HG03571 (cell line): Measurements from ENCODE around the gene CIROP.
"Not testable (repeated sequence)": the region's sequence is repeated elsewhere in the genome, so short reads cannot be mapped to it uniquely, and the experiment has no call there.

Experiments
- ATAC-seq: cut with Tn5 transposase; IDR thresholded peaks from one replicate; pipeline ENCODE4 v1.9.1; 2021; ENCODE audit not compliant: unreplicated experiment

CIROP gene

GRCh38 chr14:23114669-23115038 lies 9.9 kb upstream of the CIROP start:
- ATAC-seq: no peak

GRCh38 chr14:23114120-23114458 lies 9.3 kb upstream of the CIROP start:
- no peak for ATAC-seq

- ATAC-seq: no peak
These were observed 8.8 kb upstream of the CIROP start for GRCh38 chr14:23113431-23114119.

GRCh38 chr14:23112359-23113178 lies 7.8 kb upstream of the CIROP start:
- no peak for ATAC-seq

- ATAC-seq: no peak
These were observed 6.0 kb upstream of the CIROP start for GRCh38 chr14:23110579-23111365.

- ATAC-seq: no peak
These were observed 5.0 kb upstream of the CIROP start for GRCh38 chr14:23109769-23110168.

- not testable (repeated sequence) for ATAC-seq
These were observed 3.4 kb upstream of the CIROP start for GRCh38 chr14:23108169-23108568.

GRCh38 chr14:23107620-23108019 lies 2.8 kb upstream of the CIROP start:
- not testable (repeated sequence) for ATAC-seq

- no peak for ATAC-seq
These were observed 1.9 kb upstream of the CIROP start for GRCh38 chr14:23106747-23107045.

- ATAC-seq: no peak
These were observed 597 bp upstream of the CIROP start for GRCh38 chr14:23105348-23105824.

- no peak for ATAC-seq
These were observed 659 bp downstream of the CIROP start for GRCh38 chr14:23104070-23104590.

GRCh38 chr14:23103581-23103980 lies 1.2 kb downstream of the CIROP start:
- no peak for ATAC-seq

- no peak for ATAC-seq
These were observed 2.0 kb downstream of the CIROP start for GRCh38 chr14:23102801-23103200.

- no peak for ATAC-seq
These were observed 2.7 kb downstream of the CIROP start for GRCh38 chr14:23101986-23102625.

GRCh38 chr14:23101213-23101970 lies 3.4 kb downstream of the CIROP start:
- ATAC-seq: no peak

- ATAC-seq: no peak
These were observed 5.5 kb downstream of the CIROP start for GRCh38 chr14:23099212-23099861.

- ATAC-seq: no peak
These were observed 7.0 kb downstream of the CIROP start for GRCh38 chr14:23097786-23098185.

- peak; percentile 90 for ATAC-seq
These were observed 9.3 kb downstream of the CIROP start, which contains the start of gene C14orf119 for GRCh38 chr14:23095196-23096108. Gene C14orf119, plus strand, starts transcription at chr14:23095505. Its CDS starts 2,154 bp downstream, at chr14:23097659.
